GM12878 (cell line): ENCODE data around the gene CA11. TPM values are rescaled to one million over a fixed set of nuclear protein-coding genes. Genes with fewer than 3 reads are reported as not detected.

Experiments
- ASH2L ChIP-seq: fragments of 300-600, 200-600 bp; sonication (generic); IDR thresholded peaks from 2 replicates; pipeline ENCODE4 v1.6.1; 2017; ENCODE audit warnings: low read depth, mild to moderate bottlenecking, borderline replicate concordance
- CBX5 ChIP-seq: sonication (generic); IDR thresholded peaks from 2 replicates; pipeline ENCODE4 v1.6.1; 2016; ENCODE audit warnings: low read depth, moderate library complexity, mild to moderate bottlenecking, inconsistent platforms
- DPF2 ChIP-seq: fragments of 450-650 bp; IDR thresholded peaks from 2 replicates; pipeline ENCODE4 v1.6.1; 2017; ENCODE audit warnings: mild to moderate bottlenecking
- EP300 ChIP-seq, 2 experiments: fragments of 150-350 bp in 1 of 2; IDR thresholded peaks; 2 replicates each; pipeline ENCODE4 v1.6.1; 2011 to 2012; ENCODE audit warnings: low read depth in 2 of 2, low read length in 2 of 2, borderline replicate concordance in 1 of 2, improper control_type of control experiment in 1 of 2, inconsistent platforms in 1 of 2; ENCODE audit not compliant: control insufficient read depth in 1 of 2
- FOS ChIP-seq: IDR thresholded peaks from 3 replicates; pipeline ENCODE4 v1.6.1; 2011; ENCODE audit warnings: borderline replicate concordance; ENCODE audit not compliant: insufficient read length; ENCODE audit errors: extremely low read depth
- IRF4 ChIP-seq: IDR thresholded peaks from 2 replicates; pipeline ENCODE4 v1.6.1; 2011; ENCODE audit warnings: low read depth, low read length
- MYC ChIP-seq: IDR thresholded peaks from 2 replicates; pipeline ENCODE4 v1.6.1; 2011; ENCODE audit warnings: mild to moderate bottlenecking, low read length, moderate library complexity, inconsistent platforms; ENCODE audit not compliant: insufficient read depth, insufficient replicate concordance, insufficient read length, severe bottlenecking
- NFIC ChIP-seq: IDR thresholded peaks from 2 replicates; pipeline ENCODE4 v1.6.1; 2012; ENCODE audit warnings: low read depth, mild to moderate bottlenecking, inconsistent platforms, low read length, moderate library complexity
- NFXL1 ChIP-seq: fragments of 450-650 bp; IDR thresholded peaks from 2 replicates; pipeline ENCODE4 v1.6.1; 2017; ENCODE audit warnings: antibody characterized with exemption, mild to moderate bottlenecking, borderline replicate concordance
- NR2F1 ChIP-seq: fragments of 450-650 bp; conservative IDR thresholded peaks from 2 replicates; pipeline ENCODE4 v1.6.1; 2017; ENCODE audit warnings: mild to moderate bottlenecking
- PAX8 ChIP-seq: fragments of 450-650 bp; IDR thresholded peaks from 2 replicates; pipeline ENCODE4 v1.6.1; 2017; ENCODE audit warnings: mild to moderate bottlenecking, moderate library complexity
- SIN3A ChIP-seq: IDR thresholded peaks from 2 replicates; pipeline ENCODE4 v1.6.1; 2012; ENCODE audit warnings: low read depth, low read length, improper control_type of control experiment
- SKIL ChIP-seq: fragments of 450-650 bp; IDR thresholded peaks from 2 replicates; pipeline ENCODE4 v1.6.1; 2017; ENCODE audit warnings: mild to moderate bottlenecking, low read depth, inconsistent platforms; ENCODE audit not compliant: poor library complexity, severe bottlenecking
- SMAD1 ChIP-seq: fragments of 450-650 bp; IDR thresholded peaks from 2 replicates; pipeline ENCODE4 v1.6.1; 2018; ENCODE audit warnings: mild to moderate bottlenecking, low read depth; ENCODE audit not compliant: partially characterized antibody
- SREBF1 ChIP-seq: IDR thresholded peaks from 2 replicates; pipeline ENCODE4 v1.6.1; 2012; ENCODE audit warnings: mild to moderate bottlenecking, low read length
- USF1 ChIP-seq: IDR thresholded peaks from 2 replicates; pipeline ENCODE4 v1.6.1; 2011; ENCODE audit warnings: borderline replicate concordance, low read depth, mild to moderate bottlenecking, moderate library complexity, mixed read lengths, low read length; ENCODE audit not compliant: insufficient read depth; ENCODE audit errors: extremely low read length
- WRNIP1 ChIP-seq: IDR thresholded peaks from 2 replicates; pipeline ENCODE4 v1.6.1; 2011; ENCODE audit warnings: low read depth, low read length, improper control_type of control experiment, borderline replicate concordance
- YY1 ChIP-seq: IDR thresholded peaks from 2 replicates; pipeline ENCODE4 v1.6.1; 2011; ENCODE audit warnings: low read depth, mild to moderate bottlenecking, low read length
- ZNF274 ChIP-seq: IDR thresholded peaks from one replicate; pipeline ENCODE4 v1.8.0; 2011; ENCODE audit not compliant: insufficient read length, insufficient read depth
- ZNF592 ChIP-seq: fragments of 450-650 bp; IDR thresholded peaks from 2 replicates; pipeline ENCODE4 v1.6.1; 2017; ENCODE audit warnings: mild to moderate bottlenecking, moderate library complexity
- polyA plus RNA-seq, 11 experiments: library from polyadenylated mRNA; depleted of rRNA in 4 of 11; unstranded in 6 of 11; stranded (reverse) in 5 of 11; fragments of >200 nt; fragmentation: Nextera tagmentation in 4 of 11; fragmentation: Illumina TruSeq in 1 of 11; extraction: Ambion mirVana in 4 of 11; extraction: Trizol in 1 of 11; gene quantifications; 1 replicate in 1 of 11; 2 replicates in 10 of 11; pipeline versions ENCODE4 v1.2.1 to v1.2.3, GENCODE V29; 2011 to 2016; ENCODE audit warnings: inconsistent platforms in 2 of 11, missing spikeins in 2 of 11, low read depth in 1 of 11
- total RNA-seq, 4 experiments: library from RNA; depleted of rRNA in 3 of 4; stranded (reverse); fragments of >200 nt in 3 of 4; fragmentation: Illumina TruSeq in 1 of 4; extraction: Trizol in 1 of 4; gene quantifications; 2 replicates each; pipeline versions ENCODE4 v1.2.1 to v1.2.3, GENCODE V29; 2013 to 2021

CA11 gene
- total and polyA plus RNA-seq, 10 of the 15 experiments (the other 5 are each of a cell fraction or from before 2014, with no cell fraction given), result 1.7 to 7.5 (median 2.4) TPM

GRCh38 chr19:48619692-48620585 lies 26.0 kb downstream of the CA11 start (continued):
- TF ChIP-seq SKIL, result no peak
- TF ChIP-seq ZNF274, result no peak
- TF ChIP-seq IRF4, result no peak
- TF ChIP-seq NFIC, result no peak
- no peak for TF ChIP-seq EP300 (IDR thresholded peaks at IDR 0.05; ENCODE audit: borderline replicate concordance in 1 of 2, control insufficient read depth in 1 of 2, low read depth in 2 of 2, low read length in 2 of 2)
- TF ChIP-seq CBX5, result no peak
- no peak for TF ChIP-seq FOS
- no peak for TF ChIP-seq SREBF1
- TF ChIP-seq USF1, result no peak
- no peak for TF ChIP-seq ASH2L
- TF ChIP-seq SIN3A, result no peak
- TF ChIP-seq SMAD1, result peak; percentile 7
- no peak for TF ChIP-seq ZNF592
- TF ChIP-seq NFXL1, result no peak
- TF ChIP-seq YY1, result no peak; the same call in 1 of the 2 replicates
- no peak for TF ChIP-seq PAX8
- no peak for TF ChIP-seq MYC
- no peak for TF ChIP-seq WRNIP1
- no peak for TF ChIP-seq DPF2
- peak; percentile 19; the same call in 1 of the 2 replicates for TF ChIP-seq NR2F1
